GM12801 (cell line): ENCODE measurements around the gene LRRC2.

ENCODE experiments used
- TF ChIP-seq, protein P1 (sequence below): IDR thresholded peaks from one replicate; pipeline ENCODE4 v1.5.1; 2011; ENCODE audit warnings: control low read depth; ENCODE audit not compliant: insufficient read length; ENCODE audit errors: extremely low read depth

LRRC2 gene

DNA sequence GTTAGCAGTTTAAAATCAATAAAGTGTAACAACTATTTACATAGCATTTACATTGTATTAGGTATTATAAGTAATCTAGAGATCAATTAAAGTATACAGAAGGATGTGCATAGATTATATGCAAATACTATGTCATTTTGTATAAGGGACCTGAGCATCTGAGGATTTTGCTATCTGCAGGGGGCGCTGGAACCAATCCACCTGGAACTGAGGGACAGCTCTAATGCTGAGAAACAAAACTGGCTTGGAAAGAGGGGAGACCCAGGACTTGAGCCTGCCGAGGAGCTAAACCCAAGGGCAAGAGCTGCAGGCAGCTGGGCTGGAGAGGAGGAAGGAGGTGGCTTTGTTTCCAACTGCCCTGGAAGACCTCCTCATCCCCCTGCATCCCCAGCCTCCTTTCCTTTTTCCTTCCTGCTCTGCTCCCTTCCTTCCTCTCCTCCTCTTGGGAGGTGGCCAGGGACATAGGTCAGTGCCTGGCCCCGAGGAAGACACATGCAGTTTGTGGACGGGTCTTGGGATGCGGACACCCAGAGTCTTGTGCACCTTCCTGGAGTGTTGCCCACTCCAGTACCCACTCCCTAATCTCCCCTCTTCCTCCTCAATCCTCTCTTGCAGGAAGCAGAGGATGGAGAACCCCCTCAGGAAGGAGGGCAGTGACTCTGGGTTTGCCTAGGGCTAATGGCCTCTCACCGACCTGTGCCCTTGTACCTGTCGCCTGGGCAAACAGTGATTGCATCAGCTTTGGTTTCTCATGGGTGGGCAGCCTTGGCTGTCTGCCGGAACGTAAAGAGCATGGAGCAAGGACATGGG lies 69.2 kb downstream of the LRRC2 start:
- TF ChIP-seq, protein P1, sequence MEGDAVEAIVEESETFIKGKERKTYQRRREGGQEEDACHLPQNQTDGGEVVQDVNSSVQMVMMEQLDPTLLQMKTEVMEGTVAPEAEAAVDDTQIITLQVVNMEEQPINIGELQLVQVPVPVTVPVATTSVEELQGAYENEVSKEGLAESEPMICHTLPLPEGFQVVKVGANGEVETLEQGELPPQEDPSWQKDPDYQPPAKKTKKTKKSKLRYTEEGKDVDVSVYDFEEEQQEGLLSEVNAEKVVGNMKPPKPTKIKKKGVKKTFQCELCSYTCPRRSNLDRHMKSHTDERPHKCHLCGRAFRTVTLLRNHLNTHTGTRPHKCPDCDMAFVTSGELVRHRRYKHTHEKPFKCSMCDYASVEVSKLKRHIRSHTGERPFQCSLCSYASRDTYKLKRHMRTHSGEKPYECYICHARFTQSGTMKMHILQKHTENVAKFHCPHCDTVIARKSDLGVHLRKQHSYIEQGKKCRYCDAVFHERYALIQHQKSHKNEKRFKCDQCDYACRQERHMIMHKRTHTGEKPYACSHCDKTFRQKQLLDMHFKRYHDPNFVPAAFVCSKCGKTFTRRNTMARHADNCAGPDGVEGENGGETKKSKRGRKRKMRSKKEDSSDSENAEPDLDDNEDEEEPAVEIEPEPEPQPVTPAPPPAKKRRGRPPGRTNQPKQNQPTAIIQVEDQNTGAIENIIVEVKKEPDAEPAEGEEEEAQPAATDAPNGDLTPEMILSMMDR: no peak

DNA sequence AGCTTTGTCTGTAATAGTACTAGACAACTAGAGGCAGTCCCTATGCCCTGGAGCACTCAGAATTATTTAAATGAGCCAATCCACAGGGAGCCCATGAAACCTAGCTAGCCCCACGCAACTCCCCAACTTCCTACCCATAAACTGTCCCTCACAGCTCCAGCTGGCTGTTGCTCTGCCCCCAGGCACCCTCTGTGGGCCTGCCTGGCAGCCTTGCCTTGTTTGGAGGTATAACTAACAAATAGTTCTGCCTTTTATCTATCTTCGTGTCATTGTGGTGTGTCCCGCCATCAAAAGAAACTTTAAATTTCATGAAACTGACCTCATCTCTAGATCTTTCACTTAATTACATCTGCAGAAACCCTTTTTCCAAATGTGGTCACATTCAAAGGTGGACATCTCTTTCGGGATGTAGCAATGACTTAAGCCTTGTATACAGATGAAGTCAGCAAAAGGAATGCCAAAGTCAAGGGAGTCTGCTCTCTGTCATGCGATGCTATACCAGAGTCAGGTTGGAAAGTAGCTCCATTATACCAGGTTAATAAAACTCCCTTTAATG lies 70.1 kb downstream of the LRRC2 start:
- TF ChIP-seq, protein P1: no peak

DNA sequence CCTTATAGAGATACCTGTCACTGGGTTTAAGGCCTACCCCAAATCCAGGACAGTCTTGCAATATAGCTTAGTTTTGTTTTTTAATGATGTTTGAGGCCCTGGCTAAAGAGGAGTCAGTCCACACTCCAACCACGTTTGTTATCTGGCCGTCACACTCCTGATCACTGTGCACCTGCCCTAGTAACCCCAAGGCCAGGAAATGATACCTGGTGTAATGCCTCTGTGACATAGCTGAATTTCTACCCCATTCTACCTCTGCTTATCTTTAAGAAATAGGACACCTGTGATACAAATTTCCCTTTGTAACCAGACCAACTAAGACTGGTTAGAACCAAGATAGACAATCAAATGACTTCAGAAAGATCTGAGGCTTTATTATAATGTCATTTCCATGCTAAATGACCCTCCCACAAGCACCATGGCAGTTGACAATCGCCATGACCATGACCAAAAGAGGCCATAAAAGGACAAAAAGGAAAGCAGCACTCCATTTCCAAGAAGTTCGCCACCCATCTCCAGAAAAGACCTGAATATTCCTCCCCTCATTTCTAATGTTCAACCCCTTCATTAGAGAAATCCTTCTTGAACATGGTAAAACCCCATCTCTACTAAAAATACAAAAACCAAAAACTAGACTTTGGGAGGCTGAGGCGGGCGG lies 73.1 kb downstream of the LRRC2 start:
- TF ChIP-seq, protein P1: no peak

DNA sequence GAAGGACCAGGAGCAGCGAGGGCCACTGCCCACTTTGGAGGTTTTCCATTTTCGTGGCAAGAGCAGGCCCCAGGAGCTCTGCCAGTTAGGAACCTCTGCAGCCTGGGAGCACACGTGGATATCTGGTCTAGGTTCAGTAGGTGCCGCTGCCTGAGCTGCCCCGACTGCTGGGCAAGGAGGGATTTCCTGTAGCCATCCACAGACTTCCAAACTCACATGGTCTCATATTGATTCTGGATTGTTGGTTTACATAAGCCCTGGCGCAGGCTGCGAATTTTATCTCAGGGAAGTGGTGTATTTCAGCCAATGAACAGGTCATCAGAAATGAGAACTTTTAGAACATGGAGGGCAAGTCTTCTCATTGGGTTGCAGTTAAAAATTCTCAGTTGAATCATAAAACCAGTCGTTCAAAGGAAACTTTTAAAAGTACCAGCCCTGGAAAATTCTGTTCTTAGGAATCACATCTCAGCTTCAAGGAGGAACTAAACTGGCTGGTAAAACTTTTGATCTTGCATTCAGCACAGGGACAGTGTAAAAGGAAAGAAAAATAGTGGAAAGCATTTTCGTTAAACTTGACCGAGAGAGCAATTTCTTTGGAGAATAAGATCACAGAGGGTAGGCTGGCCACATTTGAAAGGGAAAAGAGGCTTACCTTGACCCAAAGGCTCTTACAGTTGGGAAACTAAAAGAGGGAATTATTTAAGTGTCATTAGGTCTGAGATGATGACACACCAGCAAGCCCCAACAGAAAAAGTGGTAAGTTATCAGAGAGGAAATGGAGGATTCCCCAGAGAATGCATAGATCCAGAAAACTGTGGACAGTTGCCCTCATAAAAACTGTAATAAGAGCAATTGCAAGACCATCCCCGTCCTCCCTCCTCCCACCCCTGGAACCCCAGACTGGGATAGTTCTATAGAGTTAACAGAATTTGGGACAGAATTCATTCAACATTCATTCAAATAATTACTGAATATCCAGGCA lies 74.7 kb downstream of the LRRC2 start:
- TF ChIP-seq, protein P1: no peak

DNA sequence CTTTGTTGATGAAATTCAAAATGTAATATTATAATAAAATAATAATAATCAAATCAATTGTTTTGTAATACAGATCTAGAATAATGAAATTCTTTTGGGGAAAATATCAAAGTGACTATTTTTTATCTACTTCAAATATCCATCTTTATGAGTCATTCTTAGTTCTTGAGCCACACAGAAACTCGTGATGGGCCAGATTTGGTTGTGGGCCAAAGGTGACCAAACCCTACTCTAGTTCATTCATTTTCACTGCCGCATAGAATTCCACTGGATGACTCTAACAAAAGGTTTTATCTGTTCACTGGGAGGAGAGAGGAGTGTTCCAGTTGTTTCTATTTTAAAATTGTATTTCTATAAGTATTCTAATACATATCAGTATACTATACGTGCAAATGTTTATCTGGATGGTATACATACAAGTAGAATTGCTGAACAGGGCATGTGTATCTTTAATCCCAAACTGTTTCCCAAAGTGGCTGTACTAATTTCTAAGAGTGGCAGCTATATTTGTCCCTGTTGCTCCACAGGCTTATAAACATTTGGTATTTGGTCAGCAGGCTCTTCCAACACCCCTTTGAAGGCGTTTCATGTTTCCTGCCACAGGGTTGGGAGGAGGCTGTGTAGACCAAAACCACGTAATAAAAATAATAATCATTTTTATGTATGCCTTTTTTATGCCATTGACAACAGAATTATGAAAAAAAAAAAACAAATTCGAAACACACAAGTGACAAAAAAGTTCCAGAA lies 75.6 kb downstream of the LRRC2 start:
- TF ChIP-seq, protein P1: no peak

DNA sequence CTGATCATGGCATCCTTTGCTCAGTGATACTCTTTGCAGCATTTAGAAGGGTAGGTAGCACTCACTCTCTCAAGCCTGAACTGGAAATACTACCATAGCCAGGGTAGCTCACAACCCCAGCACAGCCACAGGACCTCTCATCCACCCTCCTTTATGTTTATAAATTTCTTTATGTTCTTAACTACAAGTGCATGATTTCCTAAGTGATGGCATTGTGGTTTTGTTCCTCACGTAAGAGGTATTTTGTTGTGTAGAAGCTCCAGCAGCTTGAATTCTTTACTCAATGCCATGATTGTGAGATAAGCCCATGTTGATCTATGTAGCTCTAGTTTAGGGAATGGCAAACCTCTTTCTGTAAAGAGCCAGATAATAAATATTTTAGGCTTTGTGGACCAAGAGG lies 76.2 kb downstream of the LRRC2 start:
- TF ChIP-seq, protein P1: no peak
